ENCODE data around the gene MOV10.

- TF ChIP-seq ZNF274 (IDR thresholded peaks at IDR 0.05; ENCODE audit: low read length) (no peak), ZNF274 (tag by site-specific recombination; IDR thresholded peaks at IDR 0.05; ENCODE audit: borderline replicate concordance) (no peak), ZNF501 (tag by site-specific recombination; IDR thresholded peaks at IDR 0.05) (no peak), ZBTB21 (tag by site-specific recombination; IDR thresholded peaks at IDR 0.05) (no peak), ZNF785 (tag by site-specific recombination; IDR thresholded peaks at IDR 0.05) (no peak), CTCF (tag by site-specific recombination; IDR thresholded peaks at IDR 0.05) (no peak), ZNF266 (tag by site-specific recombination; IDR thresholded peaks at IDR 0.05; ENCODE audit: low read depth) (no peak), ZNF114 (tag by site-specific recombination; IDR thresholded peaks at IDR 0.05) (no peak), ELK4 (IDR thresholded peaks at IDR 0.05; ENCODE audit: borderline replicate concordance, low read depth, low read length) (no peak)
Measured at GRCh38 chr1:112729909-112730308, 55.5 kb downstream of the MOV10 start.
